ENCODE measurements around the gene PLP1.
A peak's percentile ranks its signal among the peaks of the same experiment; 100 is the strongest.
"Not testable (repeated sequence)": the region's sequence is repeated elsewhere in the genome, so short reads cannot be mapped to it uniquely, and the experiment has no call there.

Gene PLP1

GRCh38 chrX:103781706-103782105 lies 5.1 kb downstream of the PLP1 start:
- no peak for DNase-seq

GRCh38 chrX:103782640-103783039 lies 6.0 kb downstream of the PLP1 start:
- no peak for DNase-seq

GRCh38 chrX:103783196-103783595 lies 6.6 kb downstream of the PLP1 start:
- DNase-seq: no peak

GRCh38 chrX:103783971-103784370 lies 7.3 kb downstream of the PLP1 start:
- no peak for DNase-seq

- no peak for DNase-seq
Measured at GRCh38 chrX:103789004-103789403, 12.4 kb downstream of the PLP1 start.

GRCh38 chrX:103791228-103791627 lies 14.6 kb downstream of the PLP1 start:
- no peak for DNase-seq

GRCh38 chrX:103791826-103792485 lies 15.3 kb downstream of the PLP1 start:
- DNase-seq: peak; percentile 47

- peak; percentile 64 for DNase-seq
Measured at GRCh38 chrX:103792916-103793544, 16.4 kb downstream of the PLP1 start.

- DNase-seq: no peak
Measured at GRCh38 chrX:103793545-103793940, 16.9 kb downstream of the PLP1 start.

GRCh38 chrX:103794119-103794518 lies 17.5 kb downstream of the PLP1 start:
- DNase-seq: no peak

- DNase-seq: peak; percentile 10
Measured at GRCh38 chrX:103797691-103798090, 21.1 kb downstream of the PLP1 start.

- DNase-seq: no peak
Measured at GRCh38 chrX:103800318-103800717, 23.7 kb downstream of the PLP1 start.

GRCh38 chrX:103805860-103806259 lies 29.2 kb downstream of the PLP1 start:
- no peak for DNase-seq

- no peak for DNase-seq
Measured at GRCh38 chrX:103806862-103807474, 30.3 kb downstream of the PLP1 start.

- DNase-seq: no peak
Measured at GRCh38 chrX:103811858-103812257, 35.2 kb downstream of the PLP1 start.

- DNase-seq: not testable (repeated sequence)
Measured at GRCh38 chrX:103817101-103817500, 40.5 kb downstream of the PLP1 start.

GRCh38 chrX:103817502-103817901 lies 40.9 kb downstream of the PLP1 start:
- peak; percentile 49 for DNase-seq

GRCh38 chrX:103818842-103819619 lies 42.4 kb downstream of the PLP1 start:
- DNase-seq: no peak

GRCh38 chrX:103820802-103821201 lies 44.2 kb downstream of the PLP1 start:
- not testable (repeated sequence) for DNase-seq

- peak; percentile 29 for DNase-seq
Measured at GRCh38 chrX:103823591-103823990, 47.0 kb downstream of the PLP1 start.

GRCh38 chrX:103825881-103826280 lies 49.2 kb downstream of the PLP1 start:
- no peak for DNase-seq

GRCh38 chrX:103828529-103828928 lies 51.9 kb downstream of the PLP1 start:
- DNase-seq: no peak

GRCh38 chrX:103830848-103831247 lies 54.2 kb downstream of the PLP1 start:
- no peak for DNase-seq

All from fibroblast of skin of right quadriceps (primary cell).